HT-29 (cell line): Measurements from ENCODE around the gene LIMS1. TPM values are rescaled to one million over a fixed set of nuclear protein-coding genes. Genes with fewer than 3 reads are reported as not detected.
"Not testable (repeated sequence)": the region's sequence is repeated elsewhere in the genome, so short reads cannot be mapped to it uniquely, and the experiment has no call there.

Experiments used
- DNase-seq: peaks from one replicate; pipeline ENCODE4 v3.0.0-alpha.2; 2015; ENCODE audit warnings: low spot score
- small RNA-seq: library from RNA; depleted of rRNA; stranded (forward); fragments of <200 nt; gene quantifications from one replicate; pipeline ENCODE3, GENCODE V24; 2014
- total RNA-seq: library from RNA; depleted of rRNA; stranded (reverse); fragments of >200 nt; shearing (Covaris generic); gene quantifications from 2 replicates; pipeline ENCODE4 v1.2.3, GENCODE V29; 2014; rRNA removed

LIMS1 gene
- total RNA-seq, 1 experiment from 2014 or later = 28.5 TPM

GRCh38 chr2:108726048-108726447, 191.8 kb downstream of the LIMS1 start:
- not testable (repeated sequence) for DNase-seq

- not testable (repeated sequence) for DNase-seq
These were observed 200.4 kb downstream of the LIMS1 start for GRCh38 chr2:108734656-108735055.

Small RNA genes lying within 50 kb of the gene (small RNA-seq; reads per million reads assigned to genes)
- gene AC010095.1 = not detected

Other genes starting within 250 kb of the LIMS1 start
- gene SULT1C2, start 245.6 kb upstream of the LIMS1 start, total RNA-seq = not detected in 2 replicates
- gene SULT1C4, start 156.5 kb upstream of the LIMS1 start, total RNA-seq = not detected in 2 replicates
- gene GCC2, start 85.3 kb upstream of the LIMS1 start, total RNA-seq = 12.7 and 16.6 TPM in 2 replicates
- 23.7 and 25.1 TPM in 2 replicates for gene RANBP2, start 185.0 kb downstream of the LIMS1 start, total RNA-seq